Measurements from ENCODE around the gene DNAJC27. TPM values are rescaled to one million over a fixed set of nuclear protein-coding genes. Genes with fewer than 3 reads are reported as not detected.

DNAJC27 gene
- total and polyA plus RNA-seq, 4 donors, result 1.7 to 13.9 (median 4.6) TPM

- 51 to 55% methylated on average over 6 of the region's 6 CpGs for WGBS, 2 donors
- Histone ChIP-seq H3K27me3 (ENCODE audit: control insufficient read depth in 3 of 3, insufficient read depth in 3 of 3, low read length in 2 of 3) (no peaks in the 10 kb centered on the region), H3K4me3 (no peak overlapping the region), H3K36me3 (ENCODE audit: control insufficient read depth in 4 of 4, insufficient read depth in 4 of 4, low read length in 4 of 4) (no peaks in the 10 kb centered on the region), H3K9ac (ENCODE audit: insufficient read depth in 1 of 2, low read length in 2 of 2) (no peak overlapping the region), H3K27ac (ENCODE audit: low read depth in 1 of 2, low read length in 1 of 2) (no peak overlapping the region), H3K9me3 (ENCODE audit: control insufficient read depth in 4 of 4, insufficient read depth in 3 of 4, low read length in 3 of 4) (no peaks in the 10 kb centered on the region), H3K4me1 (ENCODE audit: control insufficient read depth in 5 of 5, insufficient read depth in 5 of 5, low read length in 5 of 5) (peaks cover 0 to 7% (median 0%) of the 10 kb centered on the region in 5 donors)
- no peak for ATAC-seq (ENCODE audit: insufficient read depth, low FRiP score)
- DNase-seq, result no peak
- TF ChIP-seq, protein P1, sequence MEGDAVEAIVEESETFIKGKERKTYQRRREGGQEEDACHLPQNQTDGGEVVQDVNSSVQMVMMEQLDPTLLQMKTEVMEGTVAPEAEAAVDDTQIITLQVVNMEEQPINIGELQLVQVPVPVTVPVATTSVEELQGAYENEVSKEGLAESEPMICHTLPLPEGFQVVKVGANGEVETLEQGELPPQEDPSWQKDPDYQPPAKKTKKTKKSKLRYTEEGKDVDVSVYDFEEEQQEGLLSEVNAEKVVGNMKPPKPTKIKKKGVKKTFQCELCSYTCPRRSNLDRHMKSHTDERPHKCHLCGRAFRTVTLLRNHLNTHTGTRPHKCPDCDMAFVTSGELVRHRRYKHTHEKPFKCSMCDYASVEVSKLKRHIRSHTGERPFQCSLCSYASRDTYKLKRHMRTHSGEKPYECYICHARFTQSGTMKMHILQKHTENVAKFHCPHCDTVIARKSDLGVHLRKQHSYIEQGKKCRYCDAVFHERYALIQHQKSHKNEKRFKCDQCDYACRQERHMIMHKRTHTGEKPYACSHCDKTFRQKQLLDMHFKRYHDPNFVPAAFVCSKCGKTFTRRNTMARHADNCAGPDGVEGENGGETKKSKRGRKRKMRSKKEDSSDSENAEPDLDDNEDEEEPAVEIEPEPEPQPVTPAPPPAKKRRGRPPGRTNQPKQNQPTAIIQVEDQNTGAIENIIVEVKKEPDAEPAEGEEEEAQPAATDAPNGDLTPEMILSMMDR (IDR thresholded peaks at IDR 0.05; ENCODE audit: control extremely low read depth, extremely low read depth), result no peak
Measured at GRCh38 chr2:24993406-24994145, 21.8 kb upstream of the DNAJC27 start.

- WGBS, 2 donors, result 25 to 28% methylated on average over 3 of the region's 3 CpGs
- Histone ChIP-seq H3K9me3 (ENCODE audit: control insufficient read depth in 4 of 4, insufficient read depth in 3 of 4, low read length in 3 of 4) (no peaks in the 10 kb centered on the region), H3K36me3 (ENCODE audit: control insufficient read depth in 4 of 4, insufficient read depth in 4 of 4, low read length in 4 of 4) (no peaks in the 10 kb centered on the region), H3K4me1 (ENCODE audit: control insufficient read depth in 5 of 5, insufficient read depth in 5 of 5, low read length in 5 of 5) (peaks cover 0 to 24% (median 8%) of the 10 kb centered on the region in 5 donors), H3K27me3 (ENCODE audit: control insufficient read depth in 3 of 3, insufficient read depth in 3 of 3, low read length in 2 of 3) (no peaks in the 10 kb centered on the region), H3K27ac (ENCODE audit: low read depth in 1 of 2, low read length in 1 of 2) (peak overlapping the region in 1 of 2 donors; percentile 82), H3K4me3 (no peak overlapping the region), H3K9ac (ENCODE audit: insufficient read depth in 1 of 2, low read length in 2 of 2) (no peak overlapping the region)
- ATAC-seq (ENCODE audit: insufficient read depth, low FRiP score) (no peak), DNase-seq (peak; percentile 44 to 93 (median 83))
- TF ChIP-seq, protein P1 (IDR thresholded peaks at IDR 0.05; ENCODE audit: control extremely low read depth, extremely low read depth), result no peak
Measured at GRCh38 chr2:24986372-24986771, 14.6 kb upstream of the DNAJC27 start.

DNA sequence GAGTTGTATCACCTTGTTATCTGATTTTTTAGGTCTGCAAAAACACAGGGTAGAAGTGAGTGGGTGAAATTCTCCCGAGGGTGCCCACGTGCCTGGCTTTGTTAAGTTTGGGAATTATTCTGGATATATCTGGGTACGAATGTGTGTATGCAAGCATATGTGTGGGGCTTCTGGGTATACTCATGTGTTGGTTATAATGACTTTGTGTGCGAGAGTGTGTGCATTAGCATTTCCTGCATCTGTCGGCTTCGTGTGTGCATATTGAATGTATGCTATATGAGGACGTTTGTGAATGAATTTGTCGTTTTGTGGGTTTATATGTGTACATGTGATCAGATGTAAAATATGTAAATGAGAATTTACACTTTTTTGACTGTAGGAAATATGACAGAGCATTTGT is 13.8 kb upstream of the DNAJC27 start:
- Histone ChIP-seq H3K9me3 (ENCODE audit: control insufficient read depth in 4 of 4, insufficient read depth in 3 of 4, low read length in 3 of 4) (no peaks in the 10 kb centered on the region), H3K9ac (ENCODE audit: insufficient read depth in 1 of 2, low read length in 2 of 2) (no peak overlapping the region), H3K4me3 (no peak overlapping the region), H3K4me1 (ENCODE audit: control insufficient read depth in 5 of 5, insufficient read depth in 5 of 5, low read length in 5 of 5) (peaks cover 0 to 24% (median 8%) of the 10 kb centered on the region in 5 donors), H3K27ac (ENCODE audit: low read depth in 1 of 2, low read length in 1 of 2) (peak overlapping the region in 1 of 2 donors; percentile 86), H3K27me3 (ENCODE audit: control insufficient read depth in 3 of 3, insufficient read depth in 3 of 3, low read length in 2 of 3) (no peaks in the 10 kb centered on the region), H3K36me3 (ENCODE audit: control insufficient read depth in 4 of 4, insufficient read depth in 4 of 4, low read length in 4 of 4) (no peaks in the 10 kb centered on the region)
- 86 to 88% methylated on average over 8 of the region's 8 CpGs for WGBS, 2 donors
- TF ChIP-seq, protein P1 (IDR thresholded peaks at IDR 0.05; ENCODE audit: control extremely low read depth, extremely low read depth), result no peak
- ATAC-seq (ENCODE audit: insufficient read depth, low FRiP score) (no peak), DNase-seq (no peak)

Measured in lung (tissue), 12 donors.